DND-41 (cell line): ENCODE measurements around the gene STT3B.

Source experiments
- EZH2 ChIP-seq: IDR thresholded peaks from 3 replicates; pipeline ENCODE4 v1.6.1; 2012; ENCODE audit warnings: borderline replicate concordance, low read depth, mild to moderate bottlenecking, moderate library complexity, low read length, inconsistent platforms; ENCODE audit not compliant: severe bottlenecking
- TF ChIP-seq, protein P1 (sequence below): IDR thresholded peaks from 2 replicates; pipeline ENCODE4 v1.5.1; 2012; ENCODE audit warnings: borderline replicate concordance, low read length, moderate library complexity, mild to moderate bottlenecking; ENCODE audit not compliant: poor library complexity, severe bottlenecking; ENCODE audit errors: extremely low read depth

DNA sequence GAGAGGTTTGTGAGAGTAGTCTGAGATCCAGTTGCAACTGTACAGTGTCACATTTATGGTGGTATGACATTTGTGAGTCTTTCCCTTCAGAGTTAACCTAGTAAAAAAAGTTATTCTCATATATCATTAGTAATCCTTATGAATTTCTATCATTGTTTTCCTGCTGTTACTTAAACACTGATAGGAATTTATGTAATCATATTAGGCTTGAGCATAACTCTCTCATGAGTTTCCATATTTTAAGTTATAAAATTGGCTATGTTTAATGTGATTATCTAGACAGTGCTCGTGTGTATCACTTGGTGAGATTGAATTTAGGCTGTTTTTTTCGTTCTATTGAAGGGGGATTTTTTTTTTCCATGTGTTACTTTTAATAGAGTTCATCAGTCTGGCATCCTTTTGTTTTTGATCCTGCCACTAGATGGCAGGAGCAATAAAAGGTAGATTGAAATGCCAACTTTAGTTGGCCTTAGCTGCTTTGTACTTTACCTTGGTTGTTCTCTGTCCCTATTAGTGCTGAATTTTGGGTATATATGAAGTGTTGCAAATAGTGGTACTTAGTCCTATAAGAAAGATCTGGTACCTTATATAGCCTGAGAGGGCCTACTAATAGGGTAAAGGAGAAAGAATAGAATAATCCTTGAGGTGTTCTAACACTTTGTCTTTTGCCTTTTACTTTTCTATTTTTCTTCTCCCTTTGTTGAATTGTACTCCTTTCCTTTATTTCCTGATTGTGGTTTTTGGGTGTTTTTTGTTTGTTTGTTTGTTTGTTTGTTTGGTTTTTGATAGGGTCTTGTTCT, 17.9 kb downstream of the STT3B start:
- TF ChIP-seq, protein P1, sequence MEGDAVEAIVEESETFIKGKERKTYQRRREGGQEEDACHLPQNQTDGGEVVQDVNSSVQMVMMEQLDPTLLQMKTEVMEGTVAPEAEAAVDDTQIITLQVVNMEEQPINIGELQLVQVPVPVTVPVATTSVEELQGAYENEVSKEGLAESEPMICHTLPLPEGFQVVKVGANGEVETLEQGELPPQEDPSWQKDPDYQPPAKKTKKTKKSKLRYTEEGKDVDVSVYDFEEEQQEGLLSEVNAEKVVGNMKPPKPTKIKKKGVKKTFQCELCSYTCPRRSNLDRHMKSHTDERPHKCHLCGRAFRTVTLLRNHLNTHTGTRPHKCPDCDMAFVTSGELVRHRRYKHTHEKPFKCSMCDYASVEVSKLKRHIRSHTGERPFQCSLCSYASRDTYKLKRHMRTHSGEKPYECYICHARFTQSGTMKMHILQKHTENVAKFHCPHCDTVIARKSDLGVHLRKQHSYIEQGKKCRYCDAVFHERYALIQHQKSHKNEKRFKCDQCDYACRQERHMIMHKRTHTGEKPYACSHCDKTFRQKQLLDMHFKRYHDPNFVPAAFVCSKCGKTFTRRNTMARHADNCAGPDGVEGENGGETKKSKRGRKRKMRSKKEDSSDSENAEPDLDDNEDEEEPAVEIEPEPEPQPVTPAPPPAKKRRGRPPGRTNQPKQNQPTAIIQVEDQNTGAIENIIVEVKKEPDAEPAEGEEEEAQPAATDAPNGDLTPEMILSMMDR: peak; percentile 72
- TF ChIP-seq EZH2: no peak
